Neural cell (in vitro differentiated cells): ENCODE data around the gene EXD3.

Experiments used
- EP300 ChIP-seq: fragments of 450-650 bp; conservative IDR thresholded peaks from 2 replicates; pipeline ENCODE4 v1.6.1; 2014; ENCODE audit warnings: antibody characterized with exemption, mild to moderate bottlenecking, moderate library complexity; ENCODE audit not compliant: poor library complexity, severe bottlenecking
- EZH2 ChIP-seq: fragments of 200-600, 300-800 bp; shearing (Covaris generic), sonication (generic); IDR thresholded peaks from 2 replicates; pipeline ENCODE4 v1.6.1; 2014; ENCODE audit warnings: antibody characterized with exemption, low read length, borderline replicate concordance, mild to moderate bottlenecking; ENCODE audit not compliant: insufficient read depth, poor library complexity, severe bottlenecking
- MXI1 ChIP-seq: fragments of 450-650 bp; conservative IDR thresholded peaks from 2 replicates; pipeline ENCODE4 v1.6.1; 2014; ENCODE audit warnings: antibody characterized with exemption, mild to moderate bottlenecking; ENCODE audit not compliant: poor library complexity, severe bottlenecking
- POLR2AphosphoS5 ChIP-seq: IDR thresholded peaks from 2 replicates; pipeline ENCODE4 v1.6.1; 2012
- RAD21 ChIP-seq: fragments of 450-650 bp; conservative IDR thresholded peaks from 2 replicates; pipeline ENCODE4 v1.6.1; 2014; ENCODE audit warnings: antibody characterized with exemption, mild to moderate bottlenecking, moderate library complexity
- SMC3 ChIP-seq: fragments of 450-650 bp; conservative IDR thresholded peaks from 2 replicates; pipeline ENCODE4 v1.6.1; 2014; ENCODE audit warnings: antibody characterized with exemption, mild to moderate bottlenecking, moderate library complexity; ENCODE audit not compliant: poor library complexity
- TAF1 ChIP-seq: IDR thresholded peaks from 2 replicates; pipeline ENCODE4 v1.6.1; 2012; ENCODE audit warnings: low read depth
- TF ChIP-seq, protein P1 (sequence below): fragments of 450-650 bp; IDR thresholded peaks from 2 replicates; pipeline ENCODE4 v1.5.1; 2014; ENCODE audit warnings: antibody characterized with exemption, mild to moderate bottlenecking, moderate library complexity; ENCODE audit not compliant: poor library complexity, severe bottlenecking
- TF ChIP-seq, protein P2 (sequence below): IDR thresholded peaks from 2 replicates; pipeline ENCODE4 v1.6.1; 2012; ENCODE audit warnings: borderline replicate concordance

DNA sequence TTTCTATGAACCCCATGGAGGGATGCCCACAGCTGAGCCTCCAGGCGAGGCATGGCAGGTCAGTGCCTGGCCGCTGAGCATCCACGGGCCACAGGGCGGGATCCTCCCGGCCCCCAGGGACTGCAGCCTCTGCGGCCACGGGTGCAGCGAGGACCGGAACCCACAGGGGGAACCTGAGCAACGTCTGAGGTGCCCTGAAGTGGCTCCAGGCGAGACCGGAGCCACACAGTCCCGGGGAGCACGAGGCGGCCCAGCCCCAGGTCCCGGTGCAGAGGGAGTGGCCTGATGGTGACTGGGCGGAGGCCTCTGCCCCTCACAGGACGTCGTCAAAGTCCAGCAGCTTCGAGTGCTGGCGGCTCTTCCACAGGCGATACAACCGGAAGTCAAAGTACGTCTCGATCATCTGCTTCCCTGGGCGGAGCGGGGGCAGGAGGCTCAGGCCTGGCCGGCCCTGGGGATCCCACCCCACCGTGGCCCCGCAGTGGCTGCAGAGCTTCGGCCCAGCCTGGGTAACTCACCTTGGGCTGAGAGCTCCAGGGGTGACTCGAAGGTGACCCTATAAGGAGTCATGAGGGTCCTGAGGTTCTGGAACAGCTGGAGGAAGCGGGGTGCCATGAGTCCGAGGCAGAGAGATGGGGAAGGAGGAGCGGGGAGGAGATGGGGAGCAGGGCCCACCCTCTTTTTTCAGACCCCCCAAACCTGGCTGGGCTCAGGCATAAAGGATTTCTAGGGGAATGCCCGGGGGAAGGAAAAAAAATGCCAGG is 26.3 kb upstream of the EXD3 start:
- TF ChIP-seq, protein P1, sequence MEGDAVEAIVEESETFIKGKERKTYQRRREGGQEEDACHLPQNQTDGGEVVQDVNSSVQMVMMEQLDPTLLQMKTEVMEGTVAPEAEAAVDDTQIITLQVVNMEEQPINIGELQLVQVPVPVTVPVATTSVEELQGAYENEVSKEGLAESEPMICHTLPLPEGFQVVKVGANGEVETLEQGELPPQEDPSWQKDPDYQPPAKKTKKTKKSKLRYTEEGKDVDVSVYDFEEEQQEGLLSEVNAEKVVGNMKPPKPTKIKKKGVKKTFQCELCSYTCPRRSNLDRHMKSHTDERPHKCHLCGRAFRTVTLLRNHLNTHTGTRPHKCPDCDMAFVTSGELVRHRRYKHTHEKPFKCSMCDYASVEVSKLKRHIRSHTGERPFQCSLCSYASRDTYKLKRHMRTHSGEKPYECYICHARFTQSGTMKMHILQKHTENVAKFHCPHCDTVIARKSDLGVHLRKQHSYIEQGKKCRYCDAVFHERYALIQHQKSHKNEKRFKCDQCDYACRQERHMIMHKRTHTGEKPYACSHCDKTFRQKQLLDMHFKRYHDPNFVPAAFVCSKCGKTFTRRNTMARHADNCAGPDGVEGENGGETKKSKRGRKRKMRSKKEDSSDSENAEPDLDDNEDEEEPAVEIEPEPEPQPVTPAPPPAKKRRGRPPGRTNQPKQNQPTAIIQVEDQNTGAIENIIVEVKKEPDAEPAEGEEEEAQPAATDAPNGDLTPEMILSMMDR = no peak
- no peak for TF ChIP-seq EP300
- TF ChIP-seq POLR2AphosphoS5 = no peak
- TF ChIP-seq, protein P2, sequence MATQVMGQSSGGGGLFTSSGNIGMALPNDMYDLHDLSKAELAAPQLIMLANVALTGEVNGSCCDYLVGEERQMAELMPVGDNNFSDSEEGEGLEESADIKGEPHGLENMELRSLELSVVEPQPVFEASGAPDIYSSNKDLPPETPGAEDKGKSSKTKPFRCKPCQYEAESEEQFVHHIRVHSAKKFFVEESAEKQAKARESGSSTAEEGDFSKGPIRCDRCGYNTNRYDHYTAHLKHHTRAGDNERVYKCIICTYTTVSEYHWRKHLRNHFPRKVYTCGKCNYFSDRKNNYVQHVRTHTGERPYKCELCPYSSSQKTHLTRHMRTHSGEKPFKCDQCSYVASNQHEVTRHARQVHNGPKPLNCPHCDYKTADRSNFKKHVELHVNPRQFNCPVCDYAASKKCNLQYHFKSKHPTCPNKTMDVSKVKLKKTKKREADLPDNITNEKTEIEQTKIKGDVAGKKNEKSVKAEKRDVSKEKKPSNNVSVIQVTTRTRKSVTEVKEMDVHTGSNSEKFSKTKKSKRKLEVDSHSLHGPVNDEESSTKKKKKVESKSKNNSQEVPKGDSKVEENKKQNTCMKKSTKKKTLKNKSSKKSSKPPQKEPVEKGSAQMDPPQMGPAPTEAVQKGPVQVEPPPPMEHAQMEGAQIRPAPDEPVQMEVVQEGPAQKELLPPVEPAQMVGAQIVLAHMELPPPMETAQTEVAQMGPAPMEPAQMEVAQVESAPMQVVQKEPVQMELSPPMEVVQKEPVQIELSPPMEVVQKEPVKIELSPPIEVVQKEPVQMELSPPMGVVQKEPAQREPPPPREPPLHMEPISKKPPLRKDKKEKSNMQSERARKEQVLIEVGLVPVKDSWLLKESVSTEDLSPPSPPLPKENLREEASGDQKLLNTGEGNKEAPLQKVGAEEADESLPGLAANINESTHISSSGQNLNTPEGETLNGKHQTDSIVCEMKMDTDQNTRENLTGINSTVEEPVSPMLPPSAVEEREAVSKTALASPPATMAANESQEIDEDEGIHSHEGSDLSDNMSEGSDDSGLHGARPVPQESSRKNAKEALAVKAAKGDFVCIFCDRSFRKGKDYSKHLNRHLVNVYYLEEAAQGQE = no peak
- no peak for TF ChIP-seq MXI1
- no peak for TF ChIP-seq EZH2
- TF ChIP-seq SMC3 = no peak
- TF ChIP-seq RAD21 = no peak
- no peak for TF ChIP-seq TAF1
